Measurements from ENCODE around the gene PRDM2. TPM values are rescaled to one million over a fixed set of nuclear protein-coding genes. Genes with fewer than 3 reads are reported as not detected.

The PRDM2 gene
- total RNA-seq, 2 experiments from 2014 or later, result 41.7 to 44.6 TPM

GRCh38 chr1:13760340-13760739 is 60.4 kb downstream of the PRDM2 start:
- Mint-ChIP-seq H3K4me3 (no peak overlapping the region), H3K9me3 (no peaks in the 10 kb centered on the region), H3K36me3 (peaks cover 11% of the 10 kb centered on the region), H3K27ac (peak overlapping the region; percentile 8), H3K4me1 (ENCODE audit: low read depth) (peaks cover 87% of the 10 kb centered on the region), H3K27me3 (no peaks in the 10 kb centered on the region)
- ChIA-PET POLR2A (no interaction called here), CTCF (interaction anchor here (1.1 kb wide), 1 partner anchor 11 kb away, joined by 4 read pairs; no protein-coding TSS in a partner anchor)
- intact Hi-C loops (cut with micrococcal nuclease), result no loop called here
- DNase-seq, result no peak

GRCh38 chr1:13760921-13761320 is 60.9 kb downstream of the PRDM2 start:
- Mint-ChIP-seq H3K4me1 (ENCODE audit: low read depth) (peaks cover 88% of the 10 kb centered on the region), H3K27ac (no peak overlapping the region), H3K4me3 (no peak overlapping the region), H3K27me3 (no peaks in the 10 kb centered on the region), H3K9me3 (no peaks in the 10 kb centered on the region), H3K36me3 (peaks cover 11% of the 10 kb centered on the region)
- CTCF ChIA-PET, result interaction anchor here (1.1 kb wide), 1 partner anchor 12 kb away, joined by 4 read pairs; no protein-coding TSS in a partner anchor
- DNase-seq, result no peak
- POLR2A ChIA-PET, result interaction anchor here (0.7 kb wide), 1 partner anchor 11 kb away, joined by 3 read pairs; no protein-coding TSS in a partner anchor
- intact Hi-C loops (cut with micrococcal nuclease), result no loop called here

- no peak for DNase-seq
- ChIA-PET POLR2A (no interaction called here), CTCF (no interaction called here)
- Mint-ChIP-seq H3K27me3 (no peaks in the 10 kb centered on the region), H3K4me1 (ENCODE audit: low read depth) (peaks cover 90% of the 10 kb centered on the region), H3K27ac (no peak overlapping the region), H3K4me3 (no peak overlapping the region), H3K9me3 (no peaks in the 10 kb centered on the region), H3K36me3 (peaks cover 10% of the 10 kb centered on the region)
- intact Hi-C loops (cut with micrococcal nuclease), result no loop called here
Observed at GRCh38 chr1:13761883-13762282, 61.9 kb downstream of the PRDM2 start.

- DNase-seq, result no peak
- H3K4me1 Mint-ChIP-seq (ENCODE audit: low read depth), result peaks cover 83% of the 10 kb centered on the region
- POLR2A ChIA-PET, result no interaction called here
- H3K4me3 Mint-ChIP-seq, result no peak overlapping the region
- H3K27me3 Mint-ChIP-seq, result no peaks in the 10 kb centered on the region
- no peak overlapping the region for H3K27ac Mint-ChIP-seq
- peaks cover 10% of the 10 kb centered on the region for H3K36me3 Mint-ChIP-seq
- no peaks in the 10 kb centered on the region for H3K9me3 Mint-ChIP-seq
- CTCF ChIA-PET, result no interaction called here
- intact Hi-C loops (cut with micrococcal nuclease), result no loop called here
Observed at GRCh38 chr1:13762642-13763041, 62.7 kb downstream of the PRDM2 start.

- Mint-ChIP-seq H3K9me3 (no peaks in the 10 kb centered on the region), H3K27ac (no peak overlapping the region), H3K27me3 (no peaks in the 10 kb centered on the region), H3K4me3 (no peak overlapping the region), H3K4me1 (ENCODE audit: low read depth) (peaks cover 77% of the 10 kb centered on the region), H3K36me3 (peaks cover 10% of the 10 kb centered on the region)
- no peak for DNase-seq
- CTCF ChIA-PET, result no interaction called here
- POLR2A ChIA-PET, result no interaction called here
- intact Hi-C loops (cut with micrococcal nuclease), result no loop called here
Observed at GRCh38 chr1:13763222-13763621, 63.2 kb downstream of the PRDM2 start.

- Mint-ChIP-seq H3K27me3 (no peaks in the 10 kb centered on the region), H3K36me3 (peaks cover 11% of the 10 kb centered on the region), H3K4me3 (no peak overlapping the region), H3K9me3 (no peaks in the 10 kb centered on the region), H3K4me1 (ENCODE audit: low read depth) (peaks cover 77% of the 10 kb centered on the region), H3K27ac (peak overlapping the region; percentile 23)
- CTCF ChIA-PET, result interaction anchor here (1.1 kb wide), 1 partner anchor 49 kb away, joined by 4 read pairs; no protein-coding TSS in a partner anchor
- DNase-seq, result no peak
- intact Hi-C loops (cut with micrococcal nuclease), result no loop called here
- POLR2A ChIA-PET, result no interaction called here
Observed at GRCh38 chr1:13763991-13764390, 64.0 kb downstream of the PRDM2 start.

- ChIA-PET CTCF (interaction anchor here (1.0 to 1.3 kb wide), 3 partner anchors 8 to 49 kb away, joined by 3 to 4 read pairs (median 3); no protein-coding TSS in a partner anchor), POLR2A (interaction anchor here (0.9 kb wide), 1 partner anchor 17 kb away, joined by 3 read pairs; no protein-coding TSS in a partner anchor)
- H3K4me1 Mint-ChIP-seq (ENCODE audit: low read depth), result peaks cover 77% of the 10 kb centered on the region
- peaks cover 16% of the 10 kb centered on the region for H3K36me3 Mint-ChIP-seq
- no peaks in the 10 kb centered on the region for H3K9me3 Mint-ChIP-seq
- H3K27me3 Mint-ChIP-seq, result no peaks in the 10 kb centered on the region
- no peak for DNase-seq
- intact Hi-C loops (cut with micrococcal nuclease), result no loop called here
- H3K27ac Mint-ChIP-seq, result no peak overlapping the region
- H3K4me3 Mint-ChIP-seq, result no peak overlapping the region
Observed at GRCh38 chr1:13764588-13765332, 64.8 kb downstream of the PRDM2 start.

GRCh38 chr1:13766592-13767564 is 66.9 kb downstream of the PRDM2 start:
- no peak for DNase-seq
- Mint-ChIP-seq H3K27ac (peak overlapping the region; percentile 61), H3K9me3 (no peaks in the 10 kb centered on the region), H3K4me3 (no peak overlapping the region), H3K4me1 (ENCODE audit: low read depth) (peaks cover 71% of the 10 kb centered on the region), H3K36me3 (peaks cover 15% of the 10 kb centered on the region), H3K27me3 (no peaks in the 10 kb centered on the region)
- ChIA-PET POLR2A (interaction anchor here (0.9 kb wide), 1 partner anchor 15 kb away, joined by 3 read pairs; no protein-coding TSS in a partner anchor), CTCF (no interaction called here)
- intact Hi-C loops (cut with micrococcal nuclease), result loop anchor here (2.0 kb wide), 2 partner anchors 28 to 36 kb away; no protein-coding TSS in a partner anchor

- no peak overlapping the region for H3K4me3 Mint-ChIP-seq
- POLR2A ChIA-PET, result no interaction called here
Observed at GRCh38 chr1:13769212-13769611, 69.2 kb downstream of the PRDM2 start.

GRCh38 chr1:13769830-13770229 is 69.8 kb downstream of the PRDM2 start:
- Mint-ChIP-seq H3K4me1 (ENCODE audit: low read depth) (peaks cover 46% of the 10 kb centered on the region), H3K27ac (no peak overlapping the region), H3K36me3 (peaks cover 17% of the 10 kb centered on the region), H3K9me3 (no peaks in the 10 kb centered on the region), H3K4me3 (no peak overlapping the region), H3K27me3 (no peaks in the 10 kb centered on the region)
- ChIA-PET POLR2A (no interaction called here), CTCF (no interaction called here)
- intact Hi-C loops (cut with micrococcal nuclease), result no loop called here
- no peak for DNase-seq

More at GRCh38 chr1:13769212-13769611, 69.2 kb downstream of the PRDM2 start:
- H3K27ac Mint-ChIP-seq, result no peak overlapping the region
- H3K36me3 Mint-ChIP-seq, result peaks cover 17% of the 10 kb centered on the region
- H3K9me3 Mint-ChIP-seq, result no peaks in the 10 kb centered on the region
- H3K4me1 Mint-ChIP-seq (ENCODE audit: low read depth), result peaks cover 51% of the 10 kb centered on the region
- H3K27me3 Mint-ChIP-seq, result no peaks in the 10 kb centered on the region
- CTCF ChIA-PET, result no interaction called here
- no peak for DNase-seq
- intact Hi-C loops (cut with micrococcal nuclease), result no loop called here

- no peak overlapping the region for H3K27ac Mint-ChIP-seq
- POLR2A ChIA-PET, result no interaction called here
Observed at GRCh38 chr1:13770743-13771142, 70.8 kb downstream of the PRDM2 start.

GRCh38 chr1:13771745-13772144 is 71.8 kb downstream of the PRDM2 start:
- H3K27ac Mint-ChIP-seq, result no peak overlapping the region
- H3K4me1 Mint-ChIP-seq (ENCODE audit: low read depth), result peaks cover 31% of the 10 kb centered on the region
- ChIA-PET CTCF (no interaction called here), POLR2A (no interaction called here)
- intact Hi-C loops (cut with micrococcal nuclease), result no loop called here
- H3K27me3 Mint-ChIP-seq, result no peaks in the 10 kb centered on the region
- DNase-seq, result no peak
- H3K9me3 Mint-ChIP-seq, result no peaks in the 10 kb centered on the region
- H3K36me3 Mint-ChIP-seq, result peaks cover 15% of the 10 kb centered on the region
- H3K4me3 Mint-ChIP-seq, result no peak overlapping the region

More at GRCh38 chr1:13770743-13771142, 70.8 kb downstream of the PRDM2 start:
- H3K4me3 Mint-ChIP-seq, result no peak overlapping the region
- intact Hi-C loops (cut with micrococcal nuclease), result no loop called here
- no peaks in the 10 kb centered on the region for H3K27me3 Mint-ChIP-seq
- CTCF ChIA-PET, result no interaction called here
- H3K36me3 Mint-ChIP-seq, result peaks cover 15% of the 10 kb centered on the region
- no peak for DNase-seq
- peaks cover 40% of the 10 kb centered on the region for H3K4me1 Mint-ChIP-seq (ENCODE audit: low read depth)
- H3K9me3 Mint-ChIP-seq, result no peaks in the 10 kb centered on the region
